Thymus (tissue), 11 donors: ENCODE data around the gene DUSP6. TPM values are rescaled to one million over a fixed set of nuclear protein-coding genes. Genes with fewer than 3 reads are reported as not detected.
A peak's percentile ranks its signal among the peaks of the same experiment; 100 is the strongest.

Experiments used
- DNase-seq, 9 donors: peaks; one replicate each; pipeline ENCODE4 v3.0.0-alpha.2; 2013; ENCODE audit warnings: low spot score in 9 of 9, low read depth in 6 of 9, missing footprints in 1 of 9
- H3K27ac ChIP-seq, 2 donors: one replicate each; pipeline ENCODE4 v1.5.1; 2013; ENCODE audit warnings: control low read depth in 1 of 2, low read depth in 1 of 2, low read length in 1 of 2, mild to moderate bottlenecking in 1 of 2, moderate library complexity in 1 of 2
- H3K27me3 ChIP-seq, 2 donors: one replicate each; pipeline ENCODE4 v1.5.1; 2013; ENCODE audit warnings: low read length in 1 of 2; ENCODE audit not compliant: control insufficient read depth in 2 of 2, insufficient read depth in 1 of 2
- H3K36me3 ChIP-seq, 2 donors: one replicate each; pipeline ENCODE4 v1.5.1; 2013; ENCODE audit warnings: low read length in 1 of 2, mild to moderate bottlenecking in 1 of 2, moderate library complexity in 1 of 2; ENCODE audit not compliant: control insufficient read depth in 2 of 2, insufficient read depth in 2 of 2
- H3K4me1 ChIP-seq, 2 donors: one replicate each; pipeline ENCODE4 v1.5.1; 2013; ENCODE audit warnings: low read length in 2 of 2; ENCODE audit not compliant: control insufficient read depth in 2 of 2, insufficient read depth in 2 of 2
- H3K4me3 ChIP-seq, 2 donors: one replicate each; pipeline ENCODE4 v1.5.1; 2013; ENCODE audit warnings: low read length in 2 of 2, control low read depth in 1 of 2, mild to moderate bottlenecking in 1 of 2
- H3K9me3 ChIP-seq, 2 donors: one replicate each; pipeline ENCODE4 v1.5.1; 2013; ENCODE audit warnings: low read length in 1 of 2, mild to moderate bottlenecking in 1 of 2; ENCODE audit not compliant: control insufficient read depth in 2 of 2, insufficient read depth in 1 of 2
- WGBS: extraction: QIAGEN DNeasy Blood & Tissue Kit; methylation state at CpG from one replicate; pipeline ENCODE4 v1.1.7; 2013; 5-methylcytosine and 5-hydroxymethylcytosine counted together
- polyA plus RNA-seq: library from polyadenylated mRNA; stranded (reverse); fragments of 200-250 nt; gene quantifications from one replicate; pipeline ENCODE4 v1.2.3, GENCODE V29; 2013
- total RNA-seq: library from RNA; stranded (reverse); fragments of 120-200 nt; gene quantifications from one replicate; pipeline ENCODE4 v1.2.4, GENCODE V29; 2013
- donor health status: healthy.

The DUSP6 gene
- total and polyA plus RNA-seq, 2 donors = 33.5 to 45.0 TPM

DNA sequence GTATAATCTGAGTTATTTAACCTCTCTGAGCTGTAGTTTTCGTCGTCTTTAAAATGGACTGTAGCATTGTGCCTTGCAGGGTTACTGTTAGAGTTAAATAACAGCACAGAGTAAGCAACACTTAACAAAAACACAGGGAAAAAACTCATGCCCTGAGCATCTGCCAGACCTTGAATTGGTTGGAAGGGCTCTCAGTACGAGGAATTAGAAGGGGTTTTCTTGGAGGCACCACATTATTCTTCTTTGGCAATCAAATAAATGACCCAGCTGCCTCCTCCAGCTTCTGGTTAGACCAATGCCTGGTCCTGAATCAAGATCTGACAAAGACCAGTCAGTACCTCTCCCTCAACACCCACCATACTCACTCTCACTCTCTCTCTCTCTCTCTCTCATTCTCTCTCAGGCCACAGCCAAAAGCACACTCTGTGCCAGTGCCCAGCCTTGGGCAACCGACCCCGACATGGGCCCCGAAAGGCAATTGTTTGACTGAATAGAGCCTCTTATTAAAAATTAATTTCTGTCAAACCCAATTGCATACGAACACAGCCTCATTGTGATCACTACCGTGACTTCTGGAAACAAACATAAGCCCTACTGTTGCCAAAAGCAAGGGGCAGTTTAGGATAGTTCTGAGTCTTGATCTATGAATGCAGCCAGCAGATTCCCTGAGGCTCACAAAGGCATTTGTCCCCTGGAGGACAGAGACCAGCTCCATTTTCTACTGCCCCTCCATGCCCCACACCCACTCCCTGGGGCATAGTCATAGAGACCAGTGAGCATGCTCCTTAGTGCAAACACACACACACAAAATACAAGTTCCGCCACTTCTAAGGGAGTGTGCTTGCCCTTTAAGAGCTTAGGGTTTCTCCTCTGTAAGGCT, 23.9 kb downstream of the DUSP6 start:
- WGBS = 97% methylated on average over 9 of the region's 9 CpGs
- H3K36me3 ChIP-seq = no peaks in the 10 kb centered on the region
- peaks cover 0 to 3% of the 10 kb centered on the region in 2 donors for H3K9me3 ChIP-seq
- no peak for DNase-seq
- H3K4me1 ChIP-seq = peaks cover 7 to 8% of the 10 kb centered on the region in 2 donors
- H3K27me3 ChIP-seq = no peaks in the 10 kb centered on the region
- no peak overlapping the region for H3K27ac ChIP-seq
- H3K4me3 ChIP-seq = no peak overlapping the region

GRCh38 chr12:89327486-89328094, 24.7 kb downstream of the DUSP6 start:
- Histone ChIP-seq H3K9me3 (peaks cover 0 to 3% of the 10 kb centered on the region in 2 donors), H3K27ac (no peak overlapping the region), H3K4me1 (peaks cover 7 to 8% of the 10 kb centered on the region in 2 donors), H3K4me3 (no peak overlapping the region), H3K36me3 (no peaks in the 10 kb centered on the region), H3K27me3 (no peaks in the 10 kb centered on the region)
- DNase-seq = peak in 1 of 9 donors; percentile 51
- 60% methylated on average over 8 of the region's 8 CpGs for WGBS

DNA sequence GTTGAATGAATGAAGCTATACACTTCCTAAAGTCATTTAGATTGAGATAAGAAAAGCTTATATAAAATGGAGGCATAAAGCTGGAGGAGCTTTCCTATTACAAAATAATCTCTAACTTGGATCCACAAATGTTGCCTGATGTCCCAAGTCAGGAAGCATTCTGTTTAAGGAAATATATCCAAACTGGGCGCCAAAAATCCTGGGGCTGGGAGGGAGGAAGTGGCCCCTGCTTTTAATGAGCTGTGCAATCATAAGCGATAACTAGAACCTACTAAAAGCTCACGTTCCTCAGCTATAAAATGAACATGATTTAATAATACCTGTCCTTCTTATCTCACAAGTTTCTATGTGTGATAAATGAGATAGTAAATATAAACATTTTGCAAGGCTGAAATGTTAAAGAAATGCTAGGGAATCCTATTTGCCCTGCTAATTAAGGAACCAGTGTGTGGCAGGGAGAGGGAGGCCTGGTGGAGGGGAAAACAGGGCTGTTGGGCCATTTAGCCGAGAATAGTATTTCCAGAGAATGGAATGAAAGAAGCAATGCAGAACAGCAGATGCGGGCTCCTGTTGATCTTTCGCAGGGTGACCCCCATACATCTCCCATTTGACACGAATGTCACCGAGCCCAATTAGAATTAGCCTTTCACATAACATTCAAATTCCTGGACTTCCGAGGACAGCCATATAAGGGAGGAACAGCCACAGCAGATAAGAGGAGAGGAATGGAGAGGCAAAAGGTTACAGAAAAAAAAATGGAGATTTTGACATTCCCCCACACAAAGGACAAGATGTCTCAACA, 25.9 kb downstream of the DUSP6 start:
- peaks cover 7 to 8% of the 10 kb centered on the region in 2 donors for H3K4me1 ChIP-seq
- H3K27ac ChIP-seq = no peak overlapping the region
- peaks cover 0 to under 1% of the 10 kb centered on the region in 2 donors for H3K9me3 ChIP-seq
- DNase-seq = no peak
- no peak overlapping the region for H3K4me3 ChIP-seq
- WGBS = 97% methylated on average over 9 of the region's 9 CpGs
- H3K27me3 ChIP-seq = no peaks in the 10 kb centered on the region
- no peaks in the 10 kb centered on the region for H3K36me3 ChIP-seq

DNA sequence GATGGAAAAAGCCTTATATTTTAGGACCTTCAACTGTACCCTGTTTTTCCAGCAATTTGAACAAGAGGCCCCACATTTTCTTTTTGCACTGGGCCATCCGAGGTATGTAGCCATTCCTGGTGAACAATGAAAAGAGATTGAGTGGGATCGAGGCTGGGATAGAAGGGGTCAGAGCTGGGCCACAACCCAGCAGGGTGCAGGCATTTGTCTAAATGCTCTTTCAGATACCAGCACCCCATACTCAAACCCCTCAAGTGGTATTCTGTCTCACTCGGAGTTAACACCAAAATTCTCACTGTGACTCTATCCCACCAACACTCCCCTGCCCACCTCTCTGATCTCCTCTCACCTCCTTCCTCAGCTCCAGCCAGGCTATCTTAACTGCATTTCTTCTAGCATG, 26.8 kb downstream of the DUSP6 start:
- H3K4me1 ChIP-seq = peaks cover 7 to 8% of the 10 kb centered on the region in 2 donors
- over 99% methylated on average over 3 of the region's 3 CpGs for WGBS
- no peak overlapping the region for H3K27ac ChIP-seq
- no peaks in the 10 kb centered on the region for H3K9me3 ChIP-seq
- H3K27me3 ChIP-seq = no peaks in the 10 kb centered on the region
- H3K36me3 ChIP-seq = no peaks in the 10 kb centered on the region
- no peak for DNase-seq
- no peak overlapping the region for H3K4me3 ChIP-seq

- H3K9me3 ChIP-seq = no peaks in the 10 kb centered on the region
- H3K36me3 ChIP-seq = no peaks in the 10 kb centered on the region
- no peak for DNase-seq
- H3K27ac ChIP-seq = no peak overlapping the region
- H3K27me3 ChIP-seq = no peaks in the 10 kb centered on the region
- WGBS = 95% methylated on average over 7 of the region's 7 CpGs
- H3K4me3 ChIP-seq = no peak overlapping the region
- peaks cover 7 to 8% of the 10 kb centered on the region in 2 donors for H3K4me1 ChIP-seq
Measured at GRCh38 chr12:89324437-89324836, 27.9 kb downstream of the DUSP6 start.

DNA sequence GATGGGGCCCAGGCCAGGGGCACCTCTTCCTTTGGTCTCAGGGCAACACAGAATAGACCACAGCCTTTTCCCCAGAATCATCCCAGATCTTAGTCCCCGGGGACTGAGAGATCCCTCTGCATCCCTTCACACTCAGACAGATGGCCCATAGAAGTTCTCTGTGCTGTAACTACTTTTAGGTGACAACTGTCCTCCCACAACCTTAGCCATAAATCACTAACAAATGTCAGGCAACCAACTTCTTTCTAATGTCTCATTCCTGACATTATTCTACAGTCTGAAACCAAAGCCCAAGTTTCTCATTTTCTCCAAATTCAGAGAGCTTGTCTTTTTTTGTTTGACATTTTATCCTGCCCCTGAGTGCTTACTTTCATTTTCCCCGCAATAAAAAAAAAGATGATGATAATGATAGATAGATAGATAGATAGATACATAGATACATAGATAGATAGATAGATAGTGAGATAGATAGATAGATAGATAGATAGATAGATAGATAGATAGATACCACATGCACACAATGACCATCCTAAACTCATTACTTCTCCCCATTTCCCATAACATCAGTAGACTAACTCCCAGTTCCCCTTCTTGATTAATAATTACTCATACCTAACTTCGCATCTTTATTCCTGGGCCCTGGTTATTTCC, 28.6 kb downstream of the DUSP6 start:
- 88% methylated on average over 3 of the region's 3 CpGs for WGBS
- no peaks in the 10 kb centered on the region for H3K27me3 ChIP-seq
- no peaks in the 10 kb centered on the region for H3K36me3 ChIP-seq
- no peak overlapping the region for H3K4me3 ChIP-seq
- DNase-seq = no peak
- no peaks in the 10 kb centered on the region for H3K9me3 ChIP-seq
- H3K4me1 ChIP-seq = peaks cover 7 to 8% of the 10 kb centered on the region in 2 donors
- H3K27ac ChIP-seq = no peak overlapping the region

DNA sequence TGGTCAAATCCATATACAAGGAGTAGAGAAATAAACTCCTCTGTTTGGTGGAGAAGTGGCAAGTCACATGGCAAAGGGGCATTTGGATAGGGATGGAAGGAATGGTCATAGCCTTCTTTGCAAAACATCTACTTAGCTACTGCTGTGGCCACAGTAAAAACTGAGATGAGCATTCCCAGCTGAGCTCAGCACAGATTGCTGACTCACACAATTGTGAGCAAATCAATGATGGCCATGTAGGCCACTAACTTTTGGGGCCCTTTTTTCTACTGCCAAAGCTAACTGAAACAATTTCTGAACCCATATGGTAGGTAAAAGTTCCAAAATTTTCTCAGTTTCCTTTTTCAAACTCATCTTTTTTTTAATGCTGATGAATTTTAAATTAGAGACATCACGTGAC, 31.6 kb downstream of the DUSP6 start:
- Histone ChIP-seq H3K4me3 (no peak overlapping the region), H3K27ac (no peak overlapping the region), H3K9me3 (no peaks in the 10 kb centered on the region), H3K27me3 (no peaks in the 10 kb centered on the region), H3K36me3 (no peaks in the 10 kb centered on the region), H3K4me1 (no peaks in the 10 kb centered on the region)
- 99% methylated on average over 1 of the region's 1 CpG for WGBS
- DNase-seq = no peak

GRCh38 chr12:89319606-89320005, 32.7 kb downstream of the DUSP6 start:
- H3K4me1 ChIP-seq = no peaks in the 10 kb centered on the region
- H3K4me3 ChIP-seq = no peak overlapping the region
- H3K36me3 ChIP-seq = no peaks in the 10 kb centered on the region
- 87% methylated on average over 2 of the region's 2 CpGs for whole genome bisulfite sequencing
- no peaks in the 10 kb centered on the region for H3K9me3 ChIP-seq
- no peak for DNase-seq
- no peaks in the 10 kb centered on the region for H3K27me3 ChIP-seq
- no peak overlapping the region for H3K27ac ChIP-seq
